CD4-positive, CD25-positive, alpha-beta regulatory T cell (primary cell): ENCODE results near the gene RETREG1. TPM values are rescaled to one million over a fixed set of nuclear protein-coding genes. Genes with fewer than 3 reads are reported as not detected.

Experiments used
- ATAC-seq, 2 donors: fragments of 150-1000 bp; cut with Tn5 transposase; one replicate each; pipeline ENCODE4 v1.10.0; 2021; ENCODE audit warnings: low read depth in 2 of 2, moderate number of reproducible peaks in 2 of 2, moderate library complexity in 1 of 2
- DNase-seq, 3 donors: peaks; one replicate each; pipeline versions ENCODE4 v3.0.0 to v3.0.0-alpha.2; 2012 to 2022; ENCODE audit warnings: mixed read lengths in 1 of 3
- H3K27ac ChIP-seq: one replicate; pipeline ENCODE4 v1.7.0; 2013; ENCODE audit warnings: mild to moderate bottlenecking, low read length; ENCODE audit not compliant: insufficient read depth, poor library complexity, severe bottlenecking
- H3K27me3 ChIP-seq: one replicate; pipeline ENCODE4 v1.7.0; 2013; ENCODE audit warnings: low read length; ENCODE audit not compliant: control insufficient read depth, insufficient read depth
- H3K36me3 ChIP-seq: one replicate; pipeline ENCODE4 v1.7.0; 2013; ENCODE audit warnings: mild to moderate bottlenecking, low read length, moderate library complexity; ENCODE audit not compliant: control insufficient read depth, insufficient read depth
- H3K4me1 ChIP-seq: 2 replicates; pipeline ENCODE4 v1.7.0; 2013; ENCODE audit warnings: mild to moderate bottlenecking, low read length; ENCODE audit not compliant: insufficient read depth, control insufficient read depth, poor library complexity, severe bottlenecking
- H3K4me3 ChIP-seq: one replicate; pipeline ENCODE4 v1.7.0; 2013; ENCODE audit warnings: low read depth, mild to moderate bottlenecking, low read length, moderate library complexity
- H3K9me3 ChIP-seq, 2 experiments: 1 replicate in 1 of 2; 2 replicates in 1 of 2; pipeline ENCODE4 v1.7.0; 2013; ENCODE audit warnings: low read length in 2 of 2, mild to moderate bottlenecking in 1 of 2, moderate library complexity in 1 of 2; ENCODE audit not compliant: control insufficient read depth in 2 of 2
- H3K27ac Mint-ChIP-seq, 3 donors: one replicate each; pipeline ENCODE4 v1.8.0; 2020 to 2022; ENCODE audit warnings: mild to moderate bottlenecking in 3 of 3, mixed read lengths in 3 of 3, moderate library complexity in 2 of 3
- H3K27me3 Mint-ChIP-seq: one replicate; pipeline ENCODE4 v1.8.0; 2022; ENCODE audit warnings: mild to moderate bottlenecking, mixed read lengths
- H3K36me3 Mint-ChIP-seq: one replicate; pipeline ENCODE4 v1.8.0; 2020; ENCODE audit warnings: mixed read lengths
- H3K4me1 Mint-ChIP-seq, 4 donors: one replicate each; pipeline ENCODE4 v1.8.0; 2020 to 2022; ENCODE audit warnings: mixed read lengths in 4 of 4, mild to moderate bottlenecking in 1 of 4
- H3K4me3 Mint-ChIP-seq, 4 donors: one replicate each; pipeline ENCODE4 v1.8.0; 2020 to 2022; ENCODE audit warnings: mild to moderate bottlenecking in 4 of 4, mixed read lengths in 4 of 4, moderate library complexity in 3 of 4
- H3K9me3 Mint-ChIP-seq, 7 donors: one replicate each; pipeline ENCODE4 v1.8.0; 2020 to 2022; ENCODE audit warnings: mixed read lengths in 7 of 7, mild to moderate bottlenecking in 3 of 7, moderate library complexity in 2 of 7
- polyA plus RNA-seq, 4 donors: library from polyadenylated mRNA; unstranded; fragments of 300-500 nt; fragmentation: Illumina TruSeq; gene quantifications; one replicate each; pipeline ENCODE4 v1.2.3, GENCODE V29; 2021
- total RNA-seq: library from RNA; stranded (reverse); gene quantifications from one replicate; pipeline ENCODE4 v1.2.3, GENCODE V29; 2022

Gene RETREG1
- total and polyA plus RNA-seq, 5 donors from 2014 or later, result 31.0 to 123 (median 64.3) TPM

DNA sequence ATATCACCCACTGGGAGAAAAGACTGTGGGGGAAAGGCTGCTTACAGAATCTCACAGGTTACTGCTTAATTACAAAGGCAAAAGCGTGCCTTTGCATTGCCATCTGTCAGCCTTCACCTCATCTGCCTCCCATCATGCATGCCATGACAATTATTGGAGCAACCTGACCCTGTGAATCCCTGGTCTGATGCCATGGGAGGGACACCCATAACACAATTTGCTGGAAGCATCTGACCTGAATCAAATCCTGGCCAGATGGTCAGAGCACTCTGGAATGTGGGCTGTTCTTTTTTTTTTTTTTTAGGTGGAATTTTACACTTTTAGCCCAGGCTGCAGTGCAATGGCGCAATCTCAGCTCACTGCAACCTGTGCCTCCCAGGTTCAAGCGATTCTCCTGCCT lies 11.6 kb upstream of the RETREG1 start:
- Histone ChIP-seq H3K27me3 (no peaks in the 10 kb centered on the region), H3K9me3 (no peaks in the 10 kb centered on the region), H3K4me1 (peaks cover 47% of the 10 kb centered on the region), H3K36me3 (no peaks in the 10 kb centered on the region), H3K4me3 (no peak overlapping the region), H3K27ac (no peak overlapping the region)
- no peaks in the 10 kb centered on the region for H3K36me3 Mint-ChIP-seq
- H3K4me1 Mint-ChIP-seq, result peaks cover 29 to 62% (median 39%) of the 10 kb centered on the region in 4 donors
- peaks cover 0 to 6% (median 2%) of the 10 kb centered on the region in 7 donors for H3K9me3 Mint-ChIP-seq
- no peaks in the 10 kb centered on the region for H3K27me3 Mint-ChIP-seq
- no peak overlapping the region for H3K4me3 Mint-ChIP-seq
- DNase-seq (no peak), ATAC-seq (no peak)
- H3K27ac Mint-ChIP-seq, result peak overlapping the region in 2 of 3 donors; percentile 70 to 92

DNA sequence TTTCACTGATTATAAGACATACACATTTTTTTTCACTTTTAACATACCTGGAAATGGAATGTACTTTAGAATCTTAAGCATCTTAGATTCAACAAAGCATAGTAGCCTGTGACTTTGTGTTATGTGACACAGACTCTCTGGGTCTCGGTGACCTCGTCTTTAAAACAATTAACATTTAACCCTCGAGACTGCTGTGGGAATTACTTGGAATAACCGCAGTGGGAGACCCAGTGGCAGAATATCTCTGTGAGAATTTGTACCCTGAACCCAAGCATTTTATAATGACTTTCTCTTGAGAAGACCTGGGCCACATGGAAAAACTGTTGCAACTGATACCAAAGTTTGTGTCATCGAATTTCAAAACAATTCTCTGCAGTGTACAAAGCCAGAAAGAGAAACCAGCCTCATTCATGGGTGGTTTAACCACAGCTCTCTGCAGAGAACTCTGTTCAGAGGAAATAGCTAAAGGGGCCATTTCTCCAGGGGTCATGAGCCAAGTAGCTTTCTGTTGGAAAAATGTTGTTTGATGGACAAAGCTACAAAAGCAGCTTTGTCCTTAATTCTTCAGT lies 10.0 kb upstream of the RETREG1 start:
- peaks cover 0 to 4% (median 0%) of the 10 kb centered on the region in 7 donors for H3K9me3 Mint-ChIP-seq
- Histone ChIP-seq H3K27ac (no peak overlapping the region), H3K4me3 (peak overlapping the region; percentile 37), H3K27me3 (no peaks in the 10 kb centered on the region), H3K36me3 (no peaks in the 10 kb centered on the region), H3K9me3 (no peaks in the 10 kb centered on the region), H3K4me1 (peaks cover 47% of the 10 kb centered on the region)
- H3K36me3 Mint-ChIP-seq, result no peaks in the 10 kb centered on the region
- peak overlapping the region; percentile 80 to 92 (median 89) for H3K27ac Mint-ChIP-seq
- peaks cover 29 to 58% (median 39%) of the 10 kb centered on the region in 4 donors for H3K4me1 Mint-ChIP-seq
- ATAC-seq, result peak; percentile 57 to 60
- peak in 2 of 3 donors; percentile 47 to 77 for DNase-seq
- peak overlapping the region; percentile 16 to 80 (median 64) for H3K4me3 Mint-ChIP-seq
- H3K27me3 Mint-ChIP-seq, result no peaks in the 10 kb centered on the region

GRCh38 chr5:16625096-16625495 lies 8.3 kb upstream of the RETREG1 start:
- no peaks in the 10 kb centered on the region for H3K27me3 Mint-ChIP-seq
- DNase-seq (no peak), ATAC-seq (no peak)
- Histone ChIP-seq H3K9me3 (no peaks in the 10 kb centered on the region), H3K4me1 (peaks cover 38% of the 10 kb centered on the region), H3K4me3 (no peak overlapping the region), H3K27ac (no peak overlapping the region), H3K27me3 (no peaks in the 10 kb centered on the region), H3K36me3 (no peaks in the 10 kb centered on the region)
- H3K9me3 Mint-ChIP-seq, result peaks cover 0 to 3% (median 0%) of the 10 kb centered on the region in 7 donors
- H3K36me3 Mint-ChIP-seq, result peaks cover 6% of the 10 kb centered on the region
- H3K27ac Mint-ChIP-seq, result peak overlapping the region in 2 of 3 donors; percentile 79 to 92
- H3K4me1 Mint-ChIP-seq, result peaks cover 28 to 58% (median 30%) of the 10 kb centered on the region in 4 donors
- H3K4me3 Mint-ChIP-seq, result peak overlapping the region in 1 of 4 donors; percentile 16

- peaks cover 13% of the 10 kb centered on the region for H3K36me3 Mint-ChIP-seq
- peaks cover 18% of the 10 kb centered on the region for H3K4me1 ChIP-seq
- no peaks in the 10 kb centered on the region for H3K27me3 ChIP-seq
- no peak overlapping the region for H3K27ac Mint-ChIP-seq
- peaks cover 13 to 26% (median 15%) of the 10 kb centered on the region in 4 donors for H3K4me1 Mint-ChIP-seq
- H3K9me3 Mint-ChIP-seq, result no peaks in the 10 kb centered on the region
- no peak overlapping the region for H3K4me3 ChIP-seq
- no peak overlapping the region for H3K27ac ChIP-seq
- no peaks in the 10 kb centered on the region for H3K36me3 ChIP-seq
- H3K4me3 Mint-ChIP-seq, result no peak overlapping the region
- H3K9me3 ChIP-seq, result no peaks in the 10 kb centered on the region
- no peaks in the 10 kb centered on the region for H3K27me3 Mint-ChIP-seq
- ATAC-seq, result no peak
- no peak for DNase-seq
Observed at GRCh38 chr5:16619136-16619535, 2.3 kb upstream of the RETREG1 start.

- DNase-seq, result no peak
- Mint-ChIP-seq H3K4me1 (peaks cover 15 to 34% (median 22%) of the 10 kb centered on the region in 4 donors), H3K36me3 (peaks cover 13% of the 10 kb centered on the region), H3K9me3 (no peaks in the 10 kb centered on the region), H3K27ac (no peak overlapping the region), H3K4me3 (no peak overlapping the region), H3K27me3 (no peaks in the 10 kb centered on the region)
- no peaks in the 10 kb centered on the region for H3K9me3 ChIP-seq
- peak overlapping the region; percentile 89 for H3K27ac ChIP-seq
- no peaks in the 10 kb centered on the region for H3K27me3 ChIP-seq
- no peaks in the 10 kb centered on the region for H3K36me3 ChIP-seq
- peak overlapping the region; percentile 21 for H3K4me3 ChIP-seq
- no peak for ATAC-seq
- H3K4me1 ChIP-seq, result peaks cover 22% of the 10 kb centered on the region
Observed at GRCh38 chr5:16618138-16618897, 1.5 kb upstream of the RETREG1 start.

GRCh38 chr5:16617274-16617968 lies 624 bp upstream of the RETREG1 start:
- H3K4me3 ChIP-seq, result peak overlapping the region; percentile 61
- no peak overlapping the region for H3K27ac Mint-ChIP-seq
- H3K36me3 Mint-ChIP-seq, result peaks cover 13% of the 10 kb centered on the region
- no peaks in the 10 kb centered on the region for H3K36me3 ChIP-seq
- ATAC-seq (peak; percentile 15 to 23), DNase-seq (peak; percentile 14 to 66 (median 61))
- H3K4me1 ChIP-seq, result peaks cover 30% of the 10 kb centered on the region
- H3K9me3 Mint-ChIP-seq, result no peaks in the 10 kb centered on the region
- H3K27me3 ChIP-seq, result no peaks in the 10 kb centered on the region
- no peaks in the 10 kb centered on the region for H3K9me3 ChIP-seq
- no peak overlapping the region for H3K4me3 Mint-ChIP-seq
- peak overlapping the region; percentile 89 for H3K27ac ChIP-seq
- H3K4me1 Mint-ChIP-seq, result peaks cover 15 to 43% (median 29%) of the 10 kb centered on the region in 4 donors
- no peaks in the 10 kb centered on the region for H3K27me3 Mint-ChIP-seq

DNA sequence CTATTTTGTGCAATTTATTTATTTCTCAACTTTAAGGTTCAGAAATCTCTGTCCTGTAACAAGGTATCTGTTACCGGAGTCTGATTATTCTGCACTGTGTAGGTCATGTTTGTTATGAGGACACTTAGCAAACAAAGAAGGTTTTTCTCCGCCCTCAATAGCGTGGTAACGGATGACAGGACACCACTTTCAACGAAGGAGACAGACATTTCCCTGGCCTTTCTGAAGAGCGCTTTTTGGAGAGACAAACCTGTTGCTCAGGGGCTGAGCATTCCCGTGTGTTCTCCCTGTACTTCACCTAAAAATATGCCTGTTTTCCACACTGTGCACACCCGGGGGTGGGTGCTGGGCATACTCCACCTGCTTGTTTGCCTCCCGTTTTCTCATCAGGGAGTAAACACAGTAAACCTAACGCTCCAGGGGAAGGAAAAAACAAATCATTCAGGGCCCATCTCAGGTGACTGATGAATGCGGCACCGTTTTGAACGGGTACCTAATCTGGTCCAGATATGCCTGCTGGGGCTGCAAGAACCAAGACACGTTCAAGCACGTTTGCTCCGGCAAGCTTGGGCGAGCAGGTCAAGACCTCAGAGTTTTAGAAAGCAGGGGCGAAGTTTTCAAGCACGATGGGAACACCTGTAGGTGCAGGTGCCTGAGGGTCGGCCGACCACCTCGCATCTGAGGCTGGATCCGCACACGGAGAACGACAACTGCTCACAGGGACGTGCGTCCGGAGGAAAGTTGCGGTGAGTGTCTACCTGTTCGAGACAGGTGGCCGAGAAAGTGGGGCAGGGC lies 859 bp downstream of the RETREG1 start:
- H3K4me3 ChIP-seq, result peak overlapping the region; percentile 88
- no peaks in the 10 kb centered on the region for H3K36me3 ChIP-seq
- peaks cover 32% of the 10 kb centered on the region for H3K4me1 ChIP-seq
- peak overlapping the region; percentile 89 for H3K27ac ChIP-seq
- peak overlapping the region in 3 of 4 donors; percentile 84 to 99 (median 99) for H3K4me3 Mint-ChIP-seq
- no peaks in the 10 kb centered on the region for H3K27me3 ChIP-seq
- H3K9me3 Mint-ChIP-seq, result peaks cover 0 to 4% (median 0%) of the 10 kb centered on the region in 7 donors
- DNase-seq, result peak in 2 of 3 donors; percentile 19 to 37
- peak overlapping the region; percentile 91 to 97 (median 96) for H3K27ac Mint-ChIP-seq
- peaks cover 15% of the 10 kb centered on the region for H3K36me3 Mint-ChIP-seq
- H3K9me3 ChIP-seq, result no peaks in the 10 kb centered on the region
- ATAC-seq, result no peak
- no peaks in the 10 kb centered on the region for H3K27me3 Mint-ChIP-seq
- peaks cover 15 to 50% (median 35%) of the 10 kb centered on the region in 4 donors for H3K4me1 Mint-ChIP-seq
